Left lung (tissue), 10 donors: ENCODE results near the gene WDR1. TPM values are rescaled to one million over a fixed set of nuclear protein-coding genes. Genes with fewer than 3 reads are reported as not detected.
A peak's percentile ranks its signal among the peaks of the same experiment; 100 is the strongest.

ENCODE experiments used
- ATAC-seq: fragments of 200-7000 bp; cut with Tn5 transposase; one replicate; pipeline ENCODE4 v1.9.1; 2020; ENCODE audit warnings: moderate library complexity
- DNase-seq, 4 donors: peaks; one replicate each; pipeline ENCODE4 v3.0.0-alpha.2; 2013 to 2020
- H3K27ac ChIP-seq, 2 donors: fragments of 200-600 bp; sonication (generic) in 1 of 2; one replicate each; pipeline versions ENCODE4 v1.5.0 to v1.8.0; 2020 to 2021
- H3K27me3 ChIP-seq, 2 donors: fragments of 200-600 bp; sonication (generic) in 1 of 2; one replicate each; pipeline versions ENCODE4 v1.5.0 to v1.8.0; 2020 to 2021
- H3K36me3 ChIP-seq, 2 donors: fragments of 200-600 bp; sonication (generic) in 1 of 2; one replicate each; pipeline versions ENCODE4 v1.5.0 to v1.8.0; 2020 to 2021
- H3K4me1 ChIP-seq, 2 donors: fragments of 200-600 bp; one replicate each; pipeline ENCODE4 v1.8.0; 2021
- H3K4me3 ChIP-seq, 2 donors: fragments of 200-600 bp; sonication (generic) in 1 of 2; one replicate each; pipeline versions ENCODE4 v1.5.0 to v1.8.0; 2020 to 2021; ENCODE audit warnings: mild to moderate bottlenecking in 1 of 2
- H3K9me3 ChIP-seq, 2 donors: fragments of 200-600 bp; sonication (generic) in 1 of 2; one replicate each; pipeline versions ENCODE4 v1.5.0 to v1.8.0; 2020 to 2021
- intact Hi-C, 2 donors: fragments of 100-400 bp; cut with DNase I; formaldehyde crosslinking; loops; one replicate each; pipeline versions ENCODE4 v1.11.2 to v1.14.2; 2022
- polyA plus RNA-seq, 6 donors: library from polyadenylated mRNA; unstranded; fragments of 120-200 nt; gene quantifications; one replicate each; pipeline ENCODE4 v1.2.1, GENCODE V29; 2013; ENCODE audit not compliant: insufficient read length in 6 of 6
- total RNA-seq, 2 donors: library from RNA; stranded (reverse); fragmentation: NEBNext Ultra II Directional; extraction: Animal tissue kit (Norgen Biotek cat#: 25700); gene quantifications; one replicate each; pipeline ENCODE4 v1.2.1, GENCODE V29; 2021
- TF ChIP-seq, protein P1 (sequence below), 2 donors: fragments of 200-600 bp; sonication (generic) in 1 of 2; IDR thresholded peaks; one replicate each; pipeline versions ENCODE4 v1.5.0 to v1.8.0; 2021; ENCODE audit warnings: antibody characterized with exemption in 2 of 2
- donor health status: DM: no; HTN: yes; CAD: no.
- donor health status: DM: no; HTN: no; CAD: no.

The WDR1 gene
- total and polyA plus RNA-seq, 8 donors: 133 to 303 (median 157) TPM

DNA sequence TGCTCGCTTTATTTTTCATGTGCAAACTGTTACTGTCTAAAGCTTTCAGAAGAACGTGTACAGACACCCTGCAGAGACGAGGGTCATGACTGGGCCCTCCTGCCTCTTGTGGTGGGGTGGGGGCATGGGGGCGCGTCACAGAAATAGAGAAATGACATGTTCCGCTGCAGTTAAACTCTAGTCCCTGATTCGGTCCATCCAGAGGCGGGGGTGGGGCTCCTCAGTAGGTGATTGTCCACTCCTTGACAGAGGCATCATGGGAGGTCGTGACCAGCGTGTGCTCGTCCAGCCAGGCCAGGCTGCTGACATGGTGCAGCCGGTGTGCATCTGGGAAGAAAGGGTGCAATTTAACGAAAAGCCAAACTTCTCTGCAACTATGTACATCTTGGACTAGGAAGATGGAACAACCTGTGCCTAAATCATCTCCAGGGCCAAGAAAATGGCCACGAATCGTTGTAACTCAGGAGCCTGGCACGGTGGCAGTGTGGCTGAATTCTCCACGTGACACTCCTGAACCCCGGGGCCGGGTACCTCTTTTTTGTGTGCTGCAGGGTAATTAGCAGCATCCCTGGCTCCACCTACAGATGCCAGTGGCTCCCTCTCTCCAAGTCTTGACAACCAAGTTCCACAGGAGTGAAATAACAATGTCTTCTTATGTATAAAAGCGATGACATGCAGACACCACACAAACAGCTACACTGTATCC lies 41.3 kb downstream of the WDR1 start:
- no peak overlapping the region for H3K27ac ChIP-seq
- peaks cover 4 to 81% of the 10 kb centered on the region in 2 donors for H3K36me3 ChIP-seq
- no peaks in the 10 kb centered on the region for H3K9me3 ChIP-seq
- ATAC-seq: no peak
- peaks cover 6 to 18% of the 10 kb centered on the region in 2 donors for H3K4me1 ChIP-seq
- intact Hi-C loops: no loop called here
- peak in 2 of 4 donors; percentile 28 to 53 for DNase-seq
- no peak overlapping the region for H3K4me3 ChIP-seq
- TF ChIP-seq, protein P1, sequence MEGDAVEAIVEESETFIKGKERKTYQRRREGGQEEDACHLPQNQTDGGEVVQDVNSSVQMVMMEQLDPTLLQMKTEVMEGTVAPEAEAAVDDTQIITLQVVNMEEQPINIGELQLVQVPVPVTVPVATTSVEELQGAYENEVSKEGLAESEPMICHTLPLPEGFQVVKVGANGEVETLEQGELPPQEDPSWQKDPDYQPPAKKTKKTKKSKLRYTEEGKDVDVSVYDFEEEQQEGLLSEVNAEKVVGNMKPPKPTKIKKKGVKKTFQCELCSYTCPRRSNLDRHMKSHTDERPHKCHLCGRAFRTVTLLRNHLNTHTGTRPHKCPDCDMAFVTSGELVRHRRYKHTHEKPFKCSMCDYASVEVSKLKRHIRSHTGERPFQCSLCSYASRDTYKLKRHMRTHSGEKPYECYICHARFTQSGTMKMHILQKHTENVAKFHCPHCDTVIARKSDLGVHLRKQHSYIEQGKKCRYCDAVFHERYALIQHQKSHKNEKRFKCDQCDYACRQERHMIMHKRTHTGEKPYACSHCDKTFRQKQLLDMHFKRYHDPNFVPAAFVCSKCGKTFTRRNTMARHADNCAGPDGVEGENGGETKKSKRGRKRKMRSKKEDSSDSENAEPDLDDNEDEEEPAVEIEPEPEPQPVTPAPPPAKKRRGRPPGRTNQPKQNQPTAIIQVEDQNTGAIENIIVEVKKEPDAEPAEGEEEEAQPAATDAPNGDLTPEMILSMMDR (IDR thresholded peaks at IDR 0.05): no peak
- H3K27me3 ChIP-seq: no peaks in the 10 kb centered on the region

DNA sequence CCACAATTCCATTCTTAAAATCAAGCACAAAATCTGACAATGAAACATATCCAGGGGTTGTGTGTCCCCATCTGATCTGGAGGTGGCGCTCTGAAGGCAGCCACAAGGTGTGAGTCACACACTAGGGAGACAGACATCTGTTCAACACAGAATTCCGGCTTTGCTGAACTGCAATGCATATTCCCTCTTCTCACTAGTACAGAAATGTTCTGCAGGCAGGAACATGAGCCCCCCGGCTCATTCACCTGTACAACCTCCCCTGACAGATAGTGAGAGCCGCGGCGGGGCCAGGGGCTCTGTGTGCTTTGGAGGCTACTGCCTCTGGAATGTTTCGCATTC lies 41.9 kb downstream of the WDR1 start:
- H3K4me3 ChIP-seq: no peak overlapping the region
- peak; percentile 7 for ATAC-seq
- intact Hi-C loops: no loop called here
- H3K36me3 ChIP-seq: peaks cover 4 to 75% of the 10 kb centered on the region in 2 donors
- TF ChIP-seq, protein P1 (IDR thresholded peaks at IDR 0.05): no peak
- H3K27me3 ChIP-seq: no peaks in the 10 kb centered on the region
- DNase-seq: peak in 1 of 4 donors; percentile 45
- H3K27ac ChIP-seq: peak overlapping the region in 1 of 2 donors; percentile 14
- peaks cover 6 to 18% of the 10 kb centered on the region in 2 donors for H3K4me1 ChIP-seq
- H3K9me3 ChIP-seq: no peaks in the 10 kb centered on the region

DNA sequence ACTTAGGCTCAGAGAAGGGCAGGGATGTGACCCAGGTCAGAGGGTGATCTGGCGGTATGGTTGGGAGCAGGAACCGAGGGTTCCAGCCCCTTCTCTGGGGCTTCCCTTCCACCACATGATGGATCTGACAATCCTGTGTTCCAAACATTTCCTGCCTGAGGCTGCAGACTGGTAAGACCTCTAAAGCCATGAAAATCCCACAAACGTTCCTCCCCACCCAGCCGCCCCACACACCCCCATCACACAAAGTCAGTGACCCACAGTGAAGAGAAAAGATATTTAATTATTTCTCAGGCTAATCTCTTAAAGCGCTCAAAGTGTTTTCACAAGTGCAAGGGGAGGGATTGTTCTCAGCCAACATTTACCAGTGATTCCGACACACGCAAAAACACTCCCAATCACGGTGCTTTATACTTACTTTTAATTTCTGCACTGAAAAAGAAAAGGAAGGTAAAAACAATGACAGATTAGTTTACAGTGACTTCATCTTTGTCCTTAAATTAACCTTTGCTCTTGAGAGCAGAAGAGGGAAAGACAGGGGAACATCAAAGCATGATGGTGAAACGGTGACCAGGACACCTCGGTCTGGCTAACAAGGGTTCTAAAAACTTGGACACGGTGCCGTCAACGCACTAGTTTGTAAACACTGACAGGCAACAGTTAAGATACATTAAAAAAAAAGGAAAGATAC lies 42.4 kb downstream of the WDR1 start:
- Histone ChIP-seq H3K27ac (peak overlapping the region in 1 of 2 donors; percentile 14), H3K36me3 (peaks cover 4 to 75% of the 10 kb centered on the region in 2 donors), H3K4me3 (no peak overlapping the region), H3K9me3 (no peaks in the 10 kb centered on the region), H3K4me1 (peaks cover 6 to 14% of the 10 kb centered on the region in 2 donors), H3K27me3 (no peaks in the 10 kb centered on the region)
- DNase-seq (no peak), ATAC-seq (no peak)
- TF ChIP-seq, protein P1 (IDR thresholded peaks at IDR 0.05): no peak
- intact Hi-C loops: no loop called here

- ATAC-seq: no peak
- Histone ChIP-seq H3K4me3 (no peak overlapping the region), H3K4me1 (no peaks in the 10 kb centered on the region), H3K27me3 (no peaks in the 10 kb centered on the region), H3K9me3 (no peaks in the 10 kb centered on the region), H3K27ac (no peak overlapping the region), H3K36me3 (peaks cover 0 to 75% of the 10 kb centered on the region in 2 donors)
- intact Hi-C loops: no loop called here
- TF ChIP-seq, protein P1 (IDR thresholded peaks at IDR 0.05): no peak
- DNase-seq: no peak
Measured at GRCh38 chr4:10072420-10073017, 44.1 kb downstream of the WDR1 start.

GRCh38 chr4:10069075-10069642 lies 47.4 kb downstream of the WDR1 start:
- DNase-seq: no peak
- no peak overlapping the region for H3K4me3 ChIP-seq
- peaks cover 0 to 73% of the 10 kb centered on the region in 2 donors for H3K36me3 ChIP-seq
- H3K4me1 ChIP-seq: peaks cover 0 to 3% of the 10 kb centered on the region in 2 donors
- intact Hi-C loops: loop anchor here in 1 of 2 donors (5.0 kb wide), 1 partner anchor 307 kb away; no protein-coding TSS in a partner anchor
- ATAC-seq: no peak
- H3K27me3 ChIP-seq: no peaks in the 10 kb centered on the region
- no peaks in the 10 kb centered on the region for H3K9me3 ChIP-seq
- H3K27ac ChIP-seq: no peak overlapping the region
- TF ChIP-seq, protein P1 (IDR thresholded peaks at IDR 0.05): no peak
